Kidney glomerular epithelial cell (primary cell): Measurements from ENCODE around the gene SCAMP4.
A peak's percentile ranks its signal among the peaks of the same experiment; 100 is the strongest.

ENCODE experiments used
- DNase-seq: peaks from one replicate; lab custom pipeline; 2025; lab: John Stamatoyannopoulos, UW

The SCAMP4 gene

DNA sequence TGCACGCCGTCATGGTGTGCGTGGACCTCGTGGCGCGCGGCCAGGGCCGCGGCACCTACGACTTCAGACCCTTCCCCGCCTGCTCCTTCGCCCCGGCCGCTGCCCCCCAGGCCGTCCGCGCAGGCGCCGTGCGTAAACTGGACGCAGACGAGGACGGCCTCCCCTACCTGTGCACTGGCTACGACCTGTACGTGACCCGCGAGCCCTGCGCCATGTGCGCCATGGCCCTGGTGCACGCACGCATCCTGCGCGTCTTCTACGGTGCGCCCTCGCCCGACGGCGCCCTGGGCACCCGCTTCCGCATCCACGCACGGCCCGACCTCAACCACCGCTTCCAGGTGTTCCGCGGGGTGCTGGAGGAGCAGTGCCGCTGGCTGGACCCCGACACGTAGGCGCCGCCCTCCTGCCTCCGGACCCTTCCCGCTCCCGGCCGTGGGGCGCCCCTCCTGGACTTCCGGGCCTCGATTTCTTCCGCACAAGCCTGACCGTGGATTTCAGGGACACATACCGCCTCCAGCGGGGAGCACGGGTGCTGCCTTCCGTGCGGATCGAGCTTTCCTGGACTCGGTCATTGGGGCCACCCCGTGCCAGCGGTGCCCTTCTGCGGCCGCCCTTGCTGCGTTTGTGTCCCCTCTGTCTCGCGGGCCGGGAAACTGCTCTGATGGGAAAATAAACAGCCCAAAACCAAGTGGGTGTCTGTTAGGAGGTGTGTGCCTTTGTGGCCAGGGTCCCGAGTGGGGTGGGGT is 7.7 kb downstream of the SCAMP4 start:
- DNase-seq, result no peak

DNA sequence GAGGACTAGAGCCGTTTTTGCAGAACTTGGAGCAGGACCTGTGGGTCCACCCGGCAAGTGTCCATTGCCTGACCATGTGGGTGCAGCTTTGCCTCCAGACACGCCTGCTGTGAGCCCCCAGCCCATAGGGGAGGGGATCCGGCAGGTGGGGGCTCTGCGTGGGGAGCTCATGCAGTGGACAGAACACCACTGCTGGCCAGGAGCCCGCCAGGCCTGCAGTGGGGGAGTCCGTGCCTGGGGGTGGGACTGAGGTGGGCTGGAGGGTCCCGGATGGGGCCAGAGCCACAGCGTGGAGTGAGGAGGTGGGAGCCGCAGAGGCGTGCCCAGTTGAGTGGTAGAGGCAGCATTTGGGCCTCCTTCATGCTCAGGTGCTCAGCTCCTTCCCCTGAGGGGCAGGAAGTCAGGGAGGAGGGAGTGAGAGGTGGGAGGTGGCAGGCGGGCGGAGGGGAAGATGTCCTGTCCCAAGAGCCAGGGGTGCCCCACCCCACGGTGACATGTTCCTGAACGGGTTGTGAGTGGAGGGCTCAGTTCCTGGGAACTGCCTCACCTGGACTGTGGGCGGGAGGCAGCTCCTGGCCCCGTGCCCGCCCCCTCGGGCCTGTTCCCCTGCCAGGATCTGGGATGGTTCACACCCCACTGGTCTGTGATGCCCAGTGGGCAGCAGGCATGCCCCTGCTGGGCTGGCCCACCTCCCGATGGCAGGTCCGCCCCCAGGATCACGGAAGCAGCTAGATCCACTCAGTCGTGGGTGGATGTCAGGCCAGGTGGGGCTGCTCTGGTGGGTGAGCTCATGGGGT is 8.8 kb downstream of the SCAMP4 start:
- no peak for DNase-seq

DNA sequence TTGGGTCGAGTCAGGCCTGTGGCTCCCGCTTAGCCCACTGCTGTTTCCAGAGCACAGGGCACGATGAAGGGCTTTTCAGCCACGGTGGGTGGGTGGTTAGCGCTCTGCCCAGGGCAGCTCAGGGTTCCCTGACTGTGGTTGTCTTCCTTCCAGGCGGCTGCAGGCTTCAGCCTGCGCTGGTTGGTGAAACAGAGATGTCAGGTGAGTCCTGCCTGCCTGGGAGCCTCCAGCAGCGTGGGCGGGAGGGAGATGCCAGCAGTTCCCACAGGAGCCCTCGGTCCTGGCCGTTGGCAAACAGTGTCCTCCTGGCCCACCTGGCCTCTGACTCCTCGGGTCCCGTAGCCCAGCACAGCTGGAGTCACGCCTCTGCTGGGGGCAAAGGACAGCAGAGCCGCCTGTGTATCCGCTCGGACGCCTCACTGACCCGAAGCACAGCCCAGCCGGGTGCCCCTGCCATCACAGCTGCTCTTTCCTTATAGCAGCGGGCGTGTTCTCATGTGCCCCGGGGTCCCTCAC is 9.7 kb downstream of the SCAMP4 start:
- DNase-seq, result no peak

DNA sequence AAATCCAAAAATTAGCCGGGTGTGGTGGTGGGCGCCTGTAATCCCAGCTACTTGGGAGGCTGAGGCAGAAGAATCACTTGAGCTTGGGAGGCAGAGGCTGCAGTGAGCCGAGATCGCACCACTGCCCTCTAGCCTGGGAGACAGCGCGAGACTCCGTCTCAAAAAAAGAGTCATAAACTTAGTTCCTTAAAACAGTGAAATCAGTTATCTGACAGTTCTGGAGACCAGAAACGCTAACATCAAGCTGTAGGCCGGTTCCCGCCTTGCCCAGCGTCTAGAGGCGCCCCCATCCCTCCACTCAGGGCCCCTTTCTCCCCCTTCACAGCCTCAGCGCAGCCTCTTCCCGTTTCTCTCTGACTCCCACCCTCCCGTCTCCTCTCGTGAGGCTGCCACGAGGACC is 11.9 kb downstream of the SCAMP4 start:
- no peak for DNase-seq

DNA sequence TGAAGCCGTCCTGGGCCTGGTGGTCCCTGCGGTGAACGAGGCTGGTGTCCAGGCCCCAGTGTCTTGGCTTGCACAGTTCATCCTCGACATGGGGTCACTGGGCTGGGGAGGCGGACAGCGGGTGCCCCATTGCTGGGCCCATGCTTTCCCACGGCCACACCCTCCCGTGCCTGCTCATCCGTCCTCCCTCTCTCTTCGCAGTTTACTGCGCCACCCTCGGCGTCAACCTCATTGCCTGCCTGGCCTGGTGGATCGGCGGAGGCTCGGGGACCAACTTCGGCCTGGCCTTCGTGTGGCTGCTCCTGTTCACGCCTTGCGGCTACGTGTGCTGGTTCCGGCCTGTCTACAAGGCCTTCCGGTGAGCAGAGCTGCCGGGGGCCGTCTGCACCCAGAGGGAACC is 12.7 kb downstream of the SCAMP4 start:
- DNase-seq, result no peak

DNA sequence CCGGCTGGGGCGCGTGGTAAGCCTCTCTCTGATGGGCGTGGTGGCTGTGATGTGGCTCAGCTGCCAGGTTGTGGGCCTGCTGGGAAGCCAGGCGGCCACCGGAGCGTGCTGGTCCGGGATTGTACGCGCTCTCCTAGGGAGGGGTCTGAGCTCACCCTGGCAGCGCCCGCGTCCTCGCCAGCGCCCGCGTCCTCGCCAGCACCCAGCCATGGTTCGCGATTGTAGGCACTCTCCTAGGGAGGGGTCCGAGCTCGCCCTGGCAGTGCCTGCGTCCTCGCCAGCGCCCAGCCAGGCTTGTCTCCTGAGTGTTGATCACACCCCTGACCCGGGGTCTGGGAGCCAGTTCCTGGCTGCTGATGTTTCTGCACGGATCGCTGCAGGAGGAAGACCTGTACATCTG is 13.8 kb downstream of the SCAMP4 start:
- no peak for DNase-seq

DNA sequence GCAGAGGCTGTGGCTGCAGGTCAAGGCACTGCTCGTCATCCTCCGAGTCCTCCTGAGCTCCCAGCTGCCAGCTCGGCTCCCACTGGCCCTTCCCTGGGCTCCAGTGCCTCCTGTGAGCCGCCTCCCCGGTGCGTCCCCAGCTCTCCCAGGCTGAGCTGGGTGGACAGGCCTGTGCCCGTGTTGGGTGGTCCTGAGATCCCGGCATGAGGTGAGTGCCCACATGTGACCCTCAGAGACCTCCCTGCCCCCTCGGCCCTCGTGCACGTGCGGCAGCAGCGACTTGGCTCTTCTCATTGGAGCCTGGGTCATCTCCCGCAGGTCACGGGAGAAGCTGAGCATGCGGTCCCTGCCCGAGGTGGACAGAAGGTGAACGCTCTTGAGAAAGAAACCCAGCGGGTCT is 15.4 kb downstream of the SCAMP4 start:
- DNase-seq, result no peak

DNA sequence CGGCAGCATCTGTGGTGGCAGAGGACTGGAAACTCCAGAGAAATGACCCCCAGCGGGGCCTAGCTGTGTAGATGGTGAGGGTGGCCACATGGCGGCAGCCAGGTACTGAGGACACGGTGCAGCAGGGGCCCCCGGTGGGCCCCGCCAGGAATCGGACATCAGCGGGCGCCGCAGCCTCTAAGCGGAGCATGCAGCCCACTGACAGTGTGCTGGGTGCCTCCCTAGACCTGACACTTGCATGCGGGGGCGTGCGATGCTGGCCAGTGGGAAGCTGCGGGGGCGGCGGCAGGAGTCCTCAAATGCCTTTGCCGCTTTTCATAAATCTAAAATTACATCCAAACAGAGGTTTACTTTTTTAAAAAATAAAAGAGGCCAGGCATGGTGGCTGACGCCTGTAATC is 16.1 kb downstream of the SCAMP4 start:
- no peak for DNase-seq

DNA sequence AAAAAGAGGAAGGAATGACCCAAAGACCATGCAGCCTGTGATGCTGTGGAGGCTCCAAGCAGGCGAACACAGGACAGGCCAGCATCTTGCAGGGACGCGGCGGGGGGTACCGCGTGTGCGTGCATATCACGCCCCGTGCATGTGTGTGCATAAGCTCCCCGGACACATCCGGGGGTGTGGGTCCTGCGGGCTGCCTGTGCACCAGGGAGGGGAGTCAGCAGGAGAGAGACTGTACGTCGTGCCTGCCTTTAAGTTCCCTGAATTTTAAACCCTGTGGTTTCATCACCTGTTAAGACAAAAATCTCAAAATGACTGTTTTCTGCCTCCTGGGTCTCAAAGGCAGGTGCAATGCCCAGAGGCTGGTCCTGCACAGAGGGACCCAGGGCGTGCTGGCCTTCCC is 16.6 kb downstream of the SCAMP4 start:
- DNase-seq, result no peak

DNA sequence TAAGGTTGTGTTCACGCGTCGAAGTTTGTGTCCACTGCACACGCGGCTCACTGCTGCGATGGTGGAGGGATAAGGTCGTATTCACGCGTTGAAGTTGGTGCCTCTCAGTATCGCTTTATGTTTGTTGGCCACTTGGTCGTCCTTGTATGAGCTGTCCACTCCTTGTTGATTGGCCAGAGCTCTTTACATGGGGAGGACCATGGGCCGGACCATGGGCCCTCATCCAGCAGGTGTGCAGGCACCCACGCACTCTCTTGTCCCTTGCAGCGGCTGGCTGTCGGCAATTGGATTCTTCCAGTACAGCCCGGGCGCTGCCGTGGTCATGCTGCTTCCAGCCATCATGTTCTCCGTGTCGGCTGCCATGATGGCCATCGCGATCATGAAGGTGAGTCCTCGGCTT is 17.6 kb downstream of the SCAMP4 start:
- no peak for DNase-seq

DNA sequence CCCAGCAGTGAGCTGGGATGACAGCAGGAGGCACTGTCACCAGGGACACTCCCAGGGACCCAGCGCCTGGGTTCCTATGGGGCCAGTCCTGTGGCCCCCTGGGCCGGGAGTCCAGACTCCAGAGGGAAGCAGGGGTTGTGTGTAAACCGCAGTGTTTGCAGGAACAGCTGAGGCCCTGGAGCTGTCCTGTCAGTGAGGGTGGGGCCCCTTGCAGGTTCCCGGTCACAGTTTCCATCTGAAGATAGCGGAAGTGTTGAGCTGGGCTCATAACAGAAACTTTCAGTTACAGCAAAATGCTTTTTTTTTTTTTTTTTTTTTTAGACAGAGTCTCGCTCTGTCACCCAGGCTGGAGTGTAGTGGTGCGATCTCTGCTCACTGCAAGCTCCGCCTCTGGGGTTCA is 18.1 kb downstream of the SCAMP4 start:
- no peak for DNase-seq

DNA sequence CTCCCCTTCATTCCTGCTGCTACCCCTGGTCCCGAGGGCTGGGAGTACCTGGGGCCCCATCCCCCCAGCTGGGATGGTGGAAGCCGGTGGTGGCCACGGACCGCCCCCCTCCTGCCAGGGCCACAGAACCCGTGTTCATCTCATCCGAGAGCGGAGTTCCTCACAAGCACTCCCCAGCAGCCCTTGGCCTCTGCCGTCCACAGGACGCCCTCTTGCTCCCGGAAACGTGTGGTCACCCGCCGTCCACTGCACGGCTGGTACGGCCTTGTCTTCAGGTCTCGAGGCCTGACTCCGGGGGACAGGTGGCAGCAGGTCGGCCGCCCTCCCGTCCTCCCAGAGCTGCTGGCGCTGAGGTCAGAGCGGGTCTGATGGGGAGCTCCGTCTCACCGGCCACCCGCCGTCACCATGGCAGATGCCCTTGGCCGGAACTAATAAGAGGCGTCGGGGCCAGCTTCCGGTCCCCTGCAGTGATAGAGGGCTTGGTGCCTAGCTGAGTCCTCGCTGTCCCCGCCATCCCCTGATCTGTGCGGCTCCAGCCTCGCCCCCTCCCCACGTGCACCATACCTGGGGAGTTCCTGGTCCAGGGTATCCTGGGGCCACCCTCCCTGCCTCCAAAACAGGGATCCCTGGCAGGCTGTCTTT is 19.2 kb downstream of the SCAMP4 start:
- DNase-seq, result no peak

DNA sequence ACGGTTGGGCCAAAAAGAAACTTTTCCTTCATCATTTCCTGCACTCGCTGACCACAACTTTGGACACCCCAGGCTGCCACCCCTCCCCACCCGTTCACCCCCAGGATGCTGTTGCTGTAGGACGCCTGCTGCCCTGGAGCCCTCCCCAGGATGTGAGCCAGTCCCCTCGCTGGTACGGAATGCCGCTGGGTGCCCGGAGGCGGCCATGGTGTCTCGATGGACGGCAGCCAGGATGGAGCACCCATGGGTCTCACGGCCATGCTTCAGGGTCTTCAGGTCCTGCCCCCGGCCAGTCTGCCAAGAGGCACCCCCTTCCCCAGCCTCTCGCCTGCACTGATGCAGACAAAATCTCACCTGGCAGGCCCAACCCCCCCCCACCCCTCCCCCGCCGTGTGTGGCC is 20.3 kb downstream of the SCAMP4 start:
- no peak for DNase-seq

DNA sequence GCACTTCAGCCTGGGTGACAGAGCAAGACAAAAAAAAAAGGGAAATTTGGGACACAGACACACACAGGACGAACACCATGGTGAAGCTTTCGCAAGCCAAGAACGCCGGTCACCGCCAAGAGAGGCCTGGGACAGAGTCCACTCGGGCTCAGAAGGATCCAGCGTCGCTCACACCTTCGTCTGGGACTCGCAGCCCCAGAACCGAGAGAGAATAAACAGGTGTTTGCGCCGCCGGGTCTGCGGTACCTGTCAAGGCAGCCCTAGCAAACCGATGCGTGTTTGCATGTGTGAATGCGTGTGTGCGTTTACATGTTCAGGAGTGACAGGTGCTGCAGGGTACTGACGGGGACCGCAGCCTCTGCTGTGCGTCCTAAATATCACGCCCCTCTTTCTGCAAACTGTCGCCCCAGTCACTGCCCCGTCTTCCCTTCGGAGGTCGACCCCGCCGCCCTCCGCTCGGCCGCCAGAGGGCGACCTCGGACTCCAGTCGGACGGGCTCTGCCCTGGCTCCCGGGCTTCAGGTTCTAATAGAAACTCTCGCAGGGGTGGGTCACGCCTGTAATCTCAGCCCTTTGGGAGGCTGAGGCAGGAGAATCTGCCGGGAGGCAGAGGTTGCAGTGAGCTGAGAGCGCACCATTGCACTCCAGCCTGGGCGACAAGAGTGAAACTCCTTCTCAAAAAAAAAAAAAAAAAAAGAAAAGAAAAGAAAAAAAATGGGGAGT is 24.0 kb downstream of the SCAMP4 start:
- DNase-seq, result peak; percentile 33

DNA sequence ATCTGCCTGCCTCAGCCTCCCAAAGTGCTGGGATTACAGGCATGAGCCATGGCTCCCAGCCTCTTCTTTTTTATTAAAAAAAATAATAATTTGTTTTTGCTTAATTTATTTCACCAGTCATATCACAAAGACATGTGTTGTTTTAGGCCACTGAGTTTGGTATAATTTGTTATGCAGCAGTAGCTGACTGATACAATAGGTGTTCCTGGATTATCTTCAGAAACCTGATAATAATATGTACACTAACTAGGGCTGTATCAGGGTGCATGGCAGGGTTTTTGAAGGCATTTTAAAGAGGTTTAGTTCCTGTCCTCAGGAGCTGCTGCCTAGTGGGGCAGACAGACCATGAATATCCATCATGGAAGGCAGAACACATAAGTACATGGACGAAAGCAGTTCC is 26.2 kb downstream of the SCAMP4 start:
- DNase-seq, result no peak

DNA sequence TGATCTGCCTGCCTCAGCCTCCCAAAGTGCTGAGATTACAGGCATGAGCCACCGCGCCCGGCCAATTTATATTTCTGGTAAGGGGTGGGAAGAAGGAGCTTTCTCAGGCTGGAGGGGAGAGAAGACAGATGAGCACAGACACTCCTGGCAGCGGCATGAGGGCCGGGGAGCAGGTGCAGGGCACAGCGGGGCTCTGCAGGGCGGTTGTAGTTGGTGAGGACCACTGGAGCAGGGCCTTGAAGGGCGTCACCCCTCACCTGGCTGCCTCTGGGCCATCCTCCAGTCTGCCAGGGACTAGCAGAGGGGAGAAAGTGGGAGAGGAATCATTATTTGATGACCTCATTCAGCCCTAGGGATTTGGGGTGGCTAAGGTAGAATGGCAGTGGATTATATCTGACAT is 27.2 kb downstream of the SCAMP4 start:
- DNase-seq, result no peak

DNA sequence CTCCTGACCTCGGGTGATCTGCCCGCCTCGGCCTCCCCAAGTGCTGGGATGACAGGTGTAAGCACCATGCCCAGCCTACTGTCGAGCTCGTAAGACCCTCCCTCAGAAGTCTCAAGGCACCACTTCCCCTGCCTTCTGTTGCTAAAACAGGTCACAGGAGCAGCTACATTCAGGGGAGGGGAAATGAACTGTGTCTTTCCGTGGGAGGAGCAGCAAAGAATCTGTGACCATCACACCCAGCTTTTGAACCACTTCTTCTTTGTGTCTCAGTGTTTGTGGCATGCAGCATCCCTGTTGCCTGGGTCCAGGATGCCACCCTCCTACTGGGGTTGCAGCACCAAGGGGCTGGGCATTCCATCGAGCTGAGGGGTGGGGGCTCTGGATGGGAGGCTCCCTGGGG is 28.0 kb downstream of the SCAMP4 start:
- DNase-seq, result no peak

DNA sequence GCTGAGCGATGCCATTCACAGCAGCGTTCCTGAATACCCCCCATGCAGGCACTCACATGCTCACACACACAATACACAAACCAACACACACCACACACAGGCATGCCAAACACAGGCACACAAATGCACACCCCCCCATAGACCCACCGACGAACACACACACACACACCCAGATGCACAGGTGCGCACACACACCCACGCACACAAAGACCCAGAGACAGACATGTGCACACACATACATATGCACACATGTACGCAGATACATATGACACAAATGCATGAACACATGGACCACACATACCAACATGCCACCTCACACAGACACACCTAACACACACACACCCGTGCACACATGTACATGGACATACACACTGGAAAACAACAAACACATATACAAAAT is 28.7 kb downstream of the SCAMP4 start:
- DNase-seq, result no peak

DNA sequence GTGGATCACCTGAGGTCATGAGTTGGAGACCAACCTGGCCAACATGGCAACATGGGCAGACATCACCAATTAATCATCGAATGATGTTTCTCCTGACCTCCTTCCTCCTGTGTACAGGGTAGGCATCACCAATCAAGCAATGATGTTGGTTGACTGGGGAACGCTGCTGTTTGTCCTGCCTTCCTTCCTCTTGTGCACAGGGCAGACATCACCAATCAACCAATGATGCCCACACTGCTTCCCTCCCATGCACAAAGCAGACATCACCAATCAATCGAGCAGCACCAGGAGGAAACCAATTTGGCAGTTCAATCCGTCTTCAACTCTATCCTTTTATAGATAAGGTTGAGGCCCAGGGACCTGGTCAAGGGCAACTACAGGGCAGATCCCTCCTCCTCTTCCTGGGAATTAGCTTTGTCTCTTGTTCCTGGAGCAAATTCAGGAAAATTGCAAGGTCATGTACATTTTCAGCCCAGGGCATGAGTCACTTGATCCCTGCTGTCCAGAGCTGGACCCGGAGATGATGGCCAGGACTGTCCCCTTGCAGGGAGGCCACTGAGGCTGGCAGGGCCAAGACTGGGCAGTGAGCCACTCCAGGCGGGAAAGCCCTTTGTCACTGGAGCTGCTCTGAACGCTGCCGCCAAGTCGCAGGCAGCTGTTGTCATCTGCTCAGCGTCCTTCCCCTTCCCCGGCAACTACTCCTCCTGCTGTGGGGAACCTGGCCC is 30.4 kb downstream of the SCAMP4 start:
- no peak for DNase-seq

DNA sequence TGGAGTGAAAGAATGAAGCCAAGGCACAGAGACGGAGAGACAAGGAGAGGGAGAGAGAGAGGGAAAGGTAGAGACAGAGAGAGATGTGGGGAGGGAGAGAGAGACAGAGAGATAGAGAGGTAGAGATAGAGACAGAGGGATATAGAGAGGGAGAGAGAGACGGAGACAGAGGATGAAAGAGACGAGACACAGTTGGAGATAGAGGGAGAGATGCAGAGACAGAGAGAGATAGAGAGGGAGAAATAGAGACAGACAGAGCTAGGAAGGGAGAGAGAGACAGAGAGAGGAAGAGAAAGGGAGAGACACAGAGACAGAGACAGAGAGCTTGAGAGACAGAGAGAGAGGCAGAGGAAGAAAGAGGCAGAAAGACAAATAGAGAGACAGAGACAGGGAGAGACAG is 31.2 kb downstream of the SCAMP4 start:
- no peak for DNase-seq

DNA sequence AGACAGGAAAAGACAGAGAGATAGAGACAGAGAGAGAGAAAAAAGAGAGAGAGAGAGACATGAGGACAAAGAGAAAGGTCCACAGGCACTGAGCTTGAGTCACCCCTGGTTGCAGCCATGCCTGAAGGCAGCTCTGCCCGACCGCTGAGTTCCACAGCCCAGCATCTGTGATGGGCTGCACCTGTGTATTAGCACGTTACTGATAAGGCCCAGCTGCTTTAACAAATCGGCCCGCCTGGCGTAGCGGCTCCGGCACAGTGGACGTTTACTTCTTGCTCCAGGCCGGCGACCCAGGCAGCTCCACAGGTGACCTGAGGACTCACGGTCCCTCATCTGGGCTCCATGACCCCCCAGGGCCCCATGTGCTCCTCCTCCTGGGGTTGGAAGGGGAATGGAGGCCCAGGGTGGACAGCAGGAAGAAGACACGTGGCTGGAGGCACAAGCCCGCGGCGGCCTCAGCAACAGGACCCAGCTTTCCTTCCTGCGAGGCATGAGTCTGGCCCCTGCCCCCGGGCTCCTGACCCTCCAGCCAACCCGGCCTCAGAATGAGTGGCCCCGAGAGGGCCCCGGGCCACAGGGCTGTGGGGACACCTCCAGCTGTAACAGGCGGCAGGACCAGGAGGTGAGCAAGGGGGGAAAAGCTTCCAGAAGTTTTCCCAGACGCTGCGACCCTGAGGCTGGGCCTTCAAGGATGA is 31.9 kb downstream of the SCAMP4 start:
- no peak for DNase-seq
